Measurements from ENCODE around the gene RGS17.

Gene RGS17

GRCh38 chr6:152983637-152984512 is 147.2 kb downstream of the RGS17 start:
- peak overlapping the region; percentile 99 for H3K9ac ChIP-seq (ENCODE audit: low read length)
- peaks cover 4% of the 10 kb centered on the region for H3K36me3 ChIP-seq (ENCODE audit: control insufficient read depth, insufficient read depth, low read length, severe bottlenecking)
- H3K4me3 ChIP-seq (ENCODE audit: low read length): peak overlapping the region; percentile 99
- H3K27me3 ChIP-seq (replicated peaks; ENCODE audit: control insufficient read depth, insufficient read depth, low read length): no peaks in the 10 kb centered on the region
- no peaks in the 10 kb centered on the region for H3K9me3 ChIP-seq (ENCODE audit: control insufficient read depth, low read length)
- peaks cover 6% of the 10 kb centered on the region for H3K4me1 ChIP-seq (ENCODE audit: control insufficient read depth, insufficient read depth, low read length)
- DNase-seq (ENCODE audit: low read depth): peak; percentile 98

DNA sequence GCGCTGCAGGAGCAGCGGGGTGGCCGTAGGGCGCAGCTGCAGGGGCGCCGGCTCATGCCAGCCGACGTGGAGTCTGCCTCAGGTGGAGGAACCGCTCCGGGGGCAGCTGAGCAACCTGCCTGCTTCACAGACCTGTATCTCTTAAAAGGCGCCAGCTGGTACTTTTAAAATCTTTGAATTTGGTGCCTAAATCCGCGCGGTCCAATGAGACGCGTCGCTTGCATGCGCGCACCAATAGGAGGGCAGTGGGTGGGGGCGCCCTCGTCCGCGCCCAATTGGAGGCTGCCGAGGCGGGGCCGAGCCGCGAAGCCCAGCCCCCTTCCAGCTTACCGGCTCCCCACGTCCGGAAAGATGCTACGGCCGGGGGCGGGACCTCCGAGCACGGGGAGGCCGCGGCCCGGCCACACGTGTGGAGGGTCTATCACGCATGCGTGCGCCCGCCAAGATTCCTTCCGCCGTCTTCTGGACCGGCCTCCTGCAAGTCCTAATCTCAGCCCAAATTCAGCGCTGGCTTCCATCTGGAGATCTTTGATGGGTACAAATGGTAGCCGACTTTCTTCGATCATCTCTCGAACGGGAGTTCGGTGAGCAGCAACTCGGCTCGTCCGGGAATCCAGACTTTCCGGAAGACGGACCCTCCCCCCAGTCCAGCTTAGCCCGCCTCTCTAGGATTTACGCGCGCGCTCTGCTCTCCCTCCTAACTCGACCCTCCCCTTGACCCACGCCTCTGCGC is 148.0 kb downstream of the RGS17 start, which contains the start of gene FBXO5:
Gene FBXO5 (minus strand): TSS at position 138 of the 733 bp plus-strand sequence. CDS start 82 bp downstream, at position 56.
- Histone ChIP-seq H3K9ac (ENCODE audit: low read length) (peak within 1 kb of the TSS; percentile 99), H3K27me3 (replicated peaks; ENCODE audit: control insufficient read depth, insufficient read depth, low read length) (no peaks in the 10 kb centered on the region), H3K36me3 (ENCODE audit: control insufficient read depth, insufficient read depth, low read length, severe bottlenecking) (peaks cover 4% of the 10 kb centered on the region), H3K9me3 (ENCODE audit: control insufficient read depth, low read length) (no peaks in the 10 kb centered on the region), H3K4me1 (ENCODE audit: control insufficient read depth, insufficient read depth, low read length) (peaks cover 6% of the 10 kb centered on the region), H3K4me3 (ENCODE audit: low read length) (peak within 1 kb of the TSS; percentile 99)
- DNase-seq (ENCODE audit: low read depth): peak; percentile 99

- Histone ChIP-seq H3K36me3 (ENCODE audit: control insufficient read depth, insufficient read depth, low read length, severe bottlenecking) (peaks cover 4% of the 10 kb centered on the region), H3K9me3 (ENCODE audit: control insufficient read depth, low read length) (no peaks in the 10 kb centered on the region), H3K9ac (ENCODE audit: low read length) (peak overlapping the region; percentile 55), H3K4me3 (ENCODE audit: low read length) (peak overlapping the region; percentile 99), H3K27me3 (replicated peaks; ENCODE audit: control insufficient read depth, insufficient read depth, low read length) (no peaks in the 10 kb centered on the region), H3K4me1 (ENCODE audit: control insufficient read depth, insufficient read depth, low read length) (peaks cover 6% of the 10 kb centered on the region)
- no peak for DNase-seq (ENCODE audit: low read depth)
These were observed 148.8 kb downstream of the RGS17 start for GRCh38 chr6:152981989-152982903.

DNA sequence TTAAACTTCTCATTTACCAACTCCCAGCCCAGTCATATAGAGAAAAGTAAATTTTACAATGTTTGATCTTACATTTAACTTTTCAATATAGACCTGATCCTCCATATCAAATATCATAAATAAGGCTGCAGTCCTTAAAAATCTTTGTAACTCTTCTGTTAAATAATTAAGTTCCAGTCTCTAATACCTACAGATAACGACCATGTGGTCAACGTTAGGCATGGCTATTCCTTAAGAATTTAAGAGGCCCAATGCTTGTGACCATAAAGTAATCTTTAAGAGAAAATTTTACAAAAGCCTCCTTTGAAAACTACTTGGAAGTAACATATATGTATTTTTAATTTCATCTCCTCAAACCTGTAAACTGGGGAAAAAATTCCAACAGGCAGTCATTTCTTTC is 149.9 kb downstream of the RGS17 start:
- Histone ChIP-seq H3K4me3 (ENCODE audit: low read length) (peak overlapping the region; percentile 39), H3K9ac (ENCODE audit: low read length) (no peak overlapping the region), H3K27me3 (replicated peaks; ENCODE audit: control insufficient read depth, insufficient read depth, low read length) (no peaks in the 10 kb centered on the region), H3K9me3 (ENCODE audit: control insufficient read depth, low read length) (no peaks in the 10 kb centered on the region), H3K36me3 (ENCODE audit: control insufficient read depth, insufficient read depth, low read length, severe bottlenecking) (no peaks in the 10 kb centered on the region), H3K4me1 (ENCODE audit: control insufficient read depth, insufficient read depth, low read length) (peaks cover 12% of the 10 kb centered on the region)
- DNase-seq (ENCODE audit: low read depth): no peak

GRCh38 chr6:152980656-152981055 is 150.4 kb downstream of the RGS17 start:
- Histone ChIP-seq H3K27me3 (replicated peaks; ENCODE audit: control insufficient read depth, insufficient read depth, low read length) (no peaks in the 10 kb centered on the region), H3K36me3 (ENCODE audit: control insufficient read depth, insufficient read depth, low read length, severe bottlenecking) (no peaks in the 10 kb centered on the region), H3K9me3 (ENCODE audit: control insufficient read depth, low read length) (no peaks in the 10 kb centered on the region), H3K4me1 (ENCODE audit: control insufficient read depth, insufficient read depth, low read length) (peaks cover 12% of the 10 kb centered on the region), H3K4me3 (ENCODE audit: low read length) (no peak overlapping the region), H3K9ac (ENCODE audit: low read length) (no peak overlapping the region)
- DNase-seq (ENCODE audit: low read depth): no peak

DNA sequence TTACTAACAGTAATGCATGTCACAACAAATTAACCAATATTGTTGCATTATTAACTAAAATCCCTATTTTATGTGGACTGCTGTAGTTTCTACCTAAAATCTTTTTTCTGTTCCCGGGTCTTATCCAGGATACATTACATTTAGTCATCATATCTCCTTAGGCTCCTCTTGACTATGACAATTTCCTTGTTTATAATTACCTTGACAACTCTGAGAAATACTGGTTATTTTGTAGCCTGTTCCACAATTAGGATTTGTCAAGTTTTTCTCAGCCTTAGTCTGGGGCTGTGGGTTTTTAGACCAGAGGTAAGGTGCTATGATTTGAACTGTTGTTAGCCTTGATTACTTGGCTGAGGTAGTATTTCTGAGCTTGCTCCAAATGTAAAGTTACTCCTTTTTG is 152.0 kb downstream of the RGS17 start:
- Histone ChIP-seq H3K27me3 (replicated peaks; ENCODE audit: control insufficient read depth, insufficient read depth, low read length) (no peaks in the 10 kb centered on the region), H3K4me3 (ENCODE audit: low read length) (no peak overlapping the region), H3K4me1 (ENCODE audit: control insufficient read depth, insufficient read depth, low read length) (peaks cover 15% of the 10 kb centered on the region), H3K36me3 (ENCODE audit: control insufficient read depth, insufficient read depth, low read length, severe bottlenecking) (no peaks in the 10 kb centered on the region), H3K9ac (ENCODE audit: low read length) (no peak overlapping the region), H3K9me3 (ENCODE audit: control insufficient read depth, low read length) (no peaks in the 10 kb centered on the region)
- DNase-seq (ENCODE audit: low read depth): no peak

- Histone ChIP-seq H3K4me3 (ENCODE audit: low read length) (no peak overlapping the region), H3K4me1 (ENCODE audit: control insufficient read depth, insufficient read depth, low read length) (peaks cover 15% of the 10 kb centered on the region), H3K36me3 (ENCODE audit: control insufficient read depth, insufficient read depth, low read length, severe bottlenecking) (no peaks in the 10 kb centered on the region), H3K9me3 (ENCODE audit: control insufficient read depth, low read length) (no peaks in the 10 kb centered on the region), H3K27me3 (replicated peaks; ENCODE audit: control insufficient read depth, insufficient read depth, low read length) (no peaks in the 10 kb centered on the region), H3K9ac (ENCODE audit: low read length) (no peak overlapping the region)
- DNase-seq (ENCODE audit: low read depth): no peak
These were observed 153.0 kb downstream of the RGS17 start for GRCh38 chr6:152978058-152978457.

- Histone ChIP-seq H3K4me3 (ENCODE audit: low read length) (no peak overlapping the region), H3K27me3 (replicated peaks; ENCODE audit: control insufficient read depth, insufficient read depth, low read length) (no peaks in the 10 kb centered on the region), H3K4me1 (ENCODE audit: control insufficient read depth, insufficient read depth, low read length) (peaks cover 15% of the 10 kb centered on the region), H3K9me3 (ENCODE audit: control insufficient read depth, low read length) (no peaks in the 10 kb centered on the region), H3K9ac (ENCODE audit: low read length) (no peak overlapping the region), H3K36me3 (ENCODE audit: control insufficient read depth, insufficient read depth, low read length, severe bottlenecking) (peaks cover under 1% of the 10 kb centered on the region)
- no peak for DNase-seq (ENCODE audit: low read depth)
These were observed 153.5 kb downstream of the RGS17 start for GRCh38 chr6:152977556-152977955.

- Histone ChIP-seq H3K9me3 (ENCODE audit: control insufficient read depth, low read length) (no peaks in the 10 kb centered on the region), H3K4me3 (ENCODE audit: low read length) (no peak overlapping the region), H3K27me3 (replicated peaks; ENCODE audit: control insufficient read depth, insufficient read depth, low read length) (no peaks in the 10 kb centered on the region), H3K9ac (ENCODE audit: low read length) (no peak overlapping the region), H3K4me1 (ENCODE audit: control insufficient read depth, insufficient read depth, low read length) (peaks cover 15% of the 10 kb centered on the region), H3K36me3 (ENCODE audit: control insufficient read depth, insufficient read depth, low read length, severe bottlenecking) (peaks cover 9% of the 10 kb centered on the region)
- DNase-seq (ENCODE audit: low read depth): no peak
These were observed 154.3 kb downstream of the RGS17 start for GRCh38 chr6:152976749-152977148.

DNA sequence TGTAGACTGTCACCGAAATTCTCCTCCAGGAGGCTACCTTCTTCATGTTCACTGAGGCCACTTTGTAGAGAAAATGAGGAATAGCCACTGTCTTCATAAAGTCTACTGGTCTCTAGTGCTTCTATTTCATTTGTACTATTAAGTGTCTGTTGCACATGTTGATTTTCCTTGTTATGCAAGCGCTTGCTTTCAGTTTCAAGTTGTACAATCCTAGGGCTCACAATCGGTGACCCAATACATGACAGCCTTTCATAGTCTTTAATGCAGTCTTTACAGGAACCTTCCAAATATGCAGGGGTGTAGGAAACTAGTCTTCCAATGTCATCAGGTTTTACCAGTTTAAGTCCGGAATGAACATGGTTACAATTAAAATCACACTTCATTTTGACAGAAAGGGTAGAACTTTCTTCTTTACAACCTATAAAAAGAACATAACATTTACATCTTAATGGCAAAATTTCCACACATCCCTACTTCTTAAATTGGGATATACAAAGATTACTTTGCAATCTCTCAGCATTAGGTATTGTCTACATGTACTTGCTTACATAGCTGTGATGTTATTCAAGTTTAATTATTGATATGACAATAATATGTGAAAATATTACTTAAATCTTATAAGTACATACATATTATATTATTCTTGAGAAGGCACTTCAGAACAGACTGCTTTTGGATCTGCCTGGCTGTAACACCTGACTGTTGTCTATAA is 155.7 kb downstream of the RGS17 start:
- Histone ChIP-seq H3K36me3 (ENCODE audit: control insufficient read depth, insufficient read depth, low read length, severe bottlenecking) (peaks cover 22% of the 10 kb centered on the region), H3K9me3 (ENCODE audit: control insufficient read depth, low read length) (no peaks in the 10 kb centered on the region), H3K9ac (ENCODE audit: low read length) (no peak overlapping the region), H3K27me3 (replicated peaks; ENCODE audit: control insufficient read depth, insufficient read depth, low read length) (no peaks in the 10 kb centered on the region), H3K4me1 (ENCODE audit: control insufficient read depth, insufficient read depth, low read length) (peaks cover 15% of the 10 kb centered on the region), H3K4me3 (ENCODE audit: low read length) (no peak overlapping the region)
- no peak for DNase-seq (ENCODE audit: low read depth)
